ENCODE results near the gene MYD88.

MYD88 gene

DNA sequence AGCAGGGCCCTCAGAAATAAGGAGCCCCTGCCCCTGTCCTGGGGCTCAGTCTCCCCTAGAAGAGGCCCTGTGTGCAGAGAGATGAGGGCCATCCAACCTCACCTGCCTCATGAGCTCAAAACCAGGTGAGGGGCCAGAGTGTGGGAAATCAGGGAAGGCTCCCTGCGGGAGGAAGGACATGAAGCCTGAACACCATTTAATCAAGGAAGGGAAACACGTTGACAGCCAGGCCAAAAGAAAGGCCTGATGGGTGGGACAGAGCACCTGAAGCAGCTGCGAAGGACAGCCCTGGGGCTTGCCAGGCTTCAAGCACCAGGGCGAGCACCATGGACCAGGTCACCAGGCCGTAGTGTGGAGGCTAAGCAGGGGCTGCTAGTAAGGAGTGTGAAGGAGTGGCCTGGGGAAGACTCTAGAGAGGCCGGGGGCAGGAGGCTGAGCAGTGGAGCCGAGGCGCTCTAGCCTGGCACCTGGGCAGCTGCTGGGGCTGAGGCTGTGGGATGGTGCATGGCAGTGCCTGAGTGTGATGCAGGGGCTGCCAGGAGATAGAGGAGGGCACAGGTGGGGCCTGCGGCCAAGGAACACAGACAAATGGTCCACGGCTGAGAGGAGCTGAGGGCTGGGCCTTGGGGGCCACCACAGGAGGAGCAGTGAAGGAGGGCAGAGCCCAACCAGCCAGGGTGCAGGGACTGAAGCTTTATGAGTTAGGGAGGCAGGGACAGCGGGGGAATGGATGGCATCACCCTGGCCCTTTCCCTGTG, 17.6 kb upstream of the MYD88 start:
- Histone ChIP-seq H3K27ac (ENCODE audit: low read depth, low read length) (no peak overlapping the region), H3K4me1 (ENCODE audit: insufficient read depth, low read length) (no peaks in the 10 kb centered on the region), H3K4me3 (ENCODE audit: low read length) (no peak overlapping the region), H3K9me3 (ENCODE audit: insufficient read depth, low read depth, low read length) (no peaks in the 10 kb centered on the region), H3K36me3 (ENCODE audit: insufficient read depth, low read length) (peaks cover 46% of the 10 kb centered on the region), H3K27me3 (ENCODE audit: insufficient read depth, low read length) (no peaks in the 10 kb centered on the region), H3K9ac (ENCODE audit: low read depth, low read length) (no peak overlapping the region)
- 92% methylated on average over 11 of the region's 11 CpGs for WGBS

DNA sequence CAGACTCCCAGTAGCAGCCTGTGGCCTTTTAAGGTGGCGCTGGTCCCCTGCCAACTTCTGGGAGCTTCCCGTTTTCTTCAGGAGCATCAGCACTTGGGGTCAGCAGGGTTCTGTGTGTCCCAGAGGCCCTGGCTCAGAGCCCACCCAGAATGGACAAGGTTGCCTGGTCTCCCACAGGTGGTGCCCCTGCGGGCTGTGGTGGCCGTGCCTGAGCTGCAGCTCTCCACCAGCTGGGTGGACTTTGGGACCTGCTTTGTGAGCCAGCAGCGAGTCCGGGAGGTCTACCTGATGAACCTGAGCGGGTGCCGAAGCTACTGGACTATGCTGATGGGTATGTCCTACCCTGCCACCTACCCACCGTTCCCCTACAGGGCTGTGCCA, 17.0 kb upstream of the MYD88 start:
- peaks cover 51% of the 10 kb centered on the region for H3K36me3 ChIP-seq (ENCODE audit: insufficient read depth, low read length)
- WGBS, result 94% methylated on average over 9 of the region's 9 CpGs
- no peaks in the 10 kb centered on the region for H3K4me1 ChIP-seq (ENCODE audit: insufficient read depth, low read length)
- H3K4me3 ChIP-seq (ENCODE audit: low read length), result no peak overlapping the region
- H3K9me3 ChIP-seq (ENCODE audit: insufficient read depth, low read depth, low read length), result no peaks in the 10 kb centered on the region
- no peak overlapping the region for H3K9ac ChIP-seq (ENCODE audit: low read depth, low read length)
- H3K27ac ChIP-seq (ENCODE audit: low read depth, low read length), result no peak overlapping the region
- H3K27me3 ChIP-seq (ENCODE audit: insufficient read depth, low read length), result no peaks in the 10 kb centered on the region

DNA sequence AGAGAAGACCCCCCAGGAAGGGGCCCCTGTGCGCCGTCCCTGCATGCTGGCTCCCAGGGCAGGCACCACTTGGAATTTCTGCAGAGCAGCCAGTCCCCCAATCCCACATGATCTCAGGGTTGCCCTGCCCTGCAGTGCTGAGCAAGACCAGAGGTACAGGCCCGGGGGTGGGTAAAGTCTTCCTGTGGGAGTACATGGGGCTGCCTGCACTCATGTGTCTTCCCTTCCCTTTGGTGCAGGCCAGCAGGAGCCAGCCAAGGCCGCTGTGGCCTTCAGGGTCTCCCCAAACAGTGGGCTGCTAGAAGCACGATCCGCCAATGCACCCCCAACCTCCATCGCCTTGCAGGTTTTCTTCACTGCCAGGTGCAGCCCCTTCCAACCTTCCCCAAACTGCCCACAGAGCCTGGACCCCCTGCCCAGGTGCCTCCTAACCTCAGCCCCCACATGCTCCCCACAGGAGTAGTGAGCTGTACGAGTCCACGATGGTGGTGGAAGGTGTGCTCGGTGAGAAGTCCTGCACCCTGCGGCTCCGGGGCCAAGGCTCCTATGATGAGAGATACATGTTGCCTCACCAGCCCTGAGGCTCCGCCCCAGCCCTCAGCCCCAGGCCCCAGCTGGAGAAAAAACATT, 16.5 kb upstream of the MYD88 start:
- Histone ChIP-seq H3K36me3 (ENCODE audit: insufficient read depth, low read length) (peaks cover 56% of the 10 kb centered on the region), H3K9ac (ENCODE audit: low read depth, low read length) (no peak overlapping the region), H3K27ac (ENCODE audit: low read depth, low read length) (no peak overlapping the region), H3K9me3 (ENCODE audit: insufficient read depth, low read depth, low read length) (no peaks in the 10 kb centered on the region), H3K27me3 (ENCODE audit: insufficient read depth, low read length) (no peaks in the 10 kb centered on the region), H3K4me3 (ENCODE audit: low read length) (no peak overlapping the region), H3K4me1 (ENCODE audit: insufficient read depth, low read length) (no peaks in the 10 kb centered on the region)
- WGBS, result 94% methylated on average over 13 of the region's 13 CpGs

DNA sequence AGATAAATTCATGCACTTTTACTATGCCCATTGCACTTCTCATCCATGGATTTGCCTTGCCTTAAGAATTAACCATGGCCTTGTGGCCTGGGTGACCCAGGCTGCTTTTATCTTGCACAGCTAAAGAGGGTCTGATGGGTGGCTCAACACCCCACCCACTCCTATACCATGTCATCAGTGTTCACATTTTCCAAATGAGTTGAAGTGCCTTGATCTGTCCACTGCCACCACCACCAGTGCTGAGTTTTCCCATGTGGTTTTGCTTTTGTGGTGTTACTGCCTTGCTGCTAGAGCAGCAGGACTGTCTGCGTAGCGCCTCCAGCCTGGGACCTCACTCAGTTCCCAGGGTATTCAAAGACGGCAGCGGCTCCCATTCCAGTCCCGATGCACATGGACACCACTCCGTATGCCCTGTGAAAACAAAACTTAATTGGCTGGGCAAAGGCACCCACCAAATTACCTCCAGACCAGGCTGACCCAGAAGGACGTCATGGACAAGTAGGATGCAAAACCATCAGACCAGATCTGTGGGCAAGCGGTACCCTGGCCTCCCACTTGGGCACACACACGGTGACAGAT, 15.7 kb upstream of the MYD88 start:
- H3K27ac ChIP-seq (ENCODE audit: low read depth, low read length), result no peak overlapping the region
- no peaks in the 10 kb centered on the region for H3K27me3 ChIP-seq (ENCODE audit: insufficient read depth, low read length)
- 95% methylated on average over 9 of the region's 9 CpGs for WGBS
- peaks cover 65% of the 10 kb centered on the region for H3K36me3 ChIP-seq (ENCODE audit: insufficient read depth, low read length)
- no peak overlapping the region for H3K4me3 ChIP-seq (ENCODE audit: low read length)
- no peaks in the 10 kb centered on the region for H3K4me1 ChIP-seq (ENCODE audit: insufficient read depth, low read length)
- H3K9ac ChIP-seq (ENCODE audit: low read depth, low read length), result no peak overlapping the region
- no peaks in the 10 kb centered on the region for H3K9me3 ChIP-seq (ENCODE audit: insufficient read depth, low read depth, low read length)

DNA sequence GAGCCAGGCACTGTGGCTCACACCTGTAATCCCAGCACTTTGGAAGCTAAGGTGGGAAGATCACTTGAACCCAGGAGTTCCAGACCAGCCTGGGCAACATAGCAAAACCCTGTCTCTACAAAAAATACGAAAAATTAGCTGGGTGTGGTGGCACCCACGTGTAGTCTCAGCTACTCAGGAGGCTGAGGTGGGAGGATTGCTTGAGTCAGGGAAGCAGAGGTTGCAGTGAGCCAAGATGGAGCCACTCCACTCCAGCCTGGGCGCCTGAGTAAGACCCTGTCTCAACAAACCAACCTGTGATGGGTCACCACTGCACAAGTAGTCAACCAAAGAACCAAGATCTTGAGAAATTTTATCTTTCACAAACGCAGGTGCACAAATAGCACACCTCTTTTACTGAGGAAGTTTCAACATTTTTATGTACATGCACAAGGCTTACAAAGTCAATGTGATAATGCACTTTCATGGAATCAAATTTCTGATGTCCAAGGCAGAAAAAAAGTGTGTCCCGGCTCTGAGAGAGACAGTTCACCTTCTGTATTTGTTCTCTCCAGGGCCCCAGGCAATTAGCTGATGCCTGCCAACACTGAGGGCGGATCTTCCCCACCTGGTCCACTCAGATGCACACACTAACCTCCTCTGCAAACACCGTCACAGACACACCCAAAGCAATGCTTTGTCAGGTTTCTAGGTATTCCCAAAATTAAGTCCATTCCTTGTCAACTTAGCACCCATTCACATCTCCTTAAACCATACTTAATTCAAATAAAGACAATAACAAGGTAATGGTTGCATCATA, 13.9 kb upstream of the MYD88 start:
- no peaks in the 10 kb centered on the region for H3K27me3 ChIP-seq (ENCODE audit: insufficient read depth, low read length)
- H3K9ac ChIP-seq (ENCODE audit: low read depth, low read length), result no peak overlapping the region
- no peak overlapping the region for H3K27ac ChIP-seq (ENCODE audit: low read depth, low read length)
- 90% methylated on average over 7 of the region's 7 CpGs for WGBS
- no peaks in the 10 kb centered on the region for H3K4me1 ChIP-seq (ENCODE audit: insufficient read depth, low read length)
- peaks cover 79% of the 10 kb centered on the region for H3K36me3 ChIP-seq (ENCODE audit: insufficient read depth, low read length)
- H3K9me3 ChIP-seq (ENCODE audit: insufficient read depth, low read depth, low read length), result no peaks in the 10 kb centered on the region
- H3K4me3 ChIP-seq (ENCODE audit: low read length), result no peak overlapping the region

DNA sequence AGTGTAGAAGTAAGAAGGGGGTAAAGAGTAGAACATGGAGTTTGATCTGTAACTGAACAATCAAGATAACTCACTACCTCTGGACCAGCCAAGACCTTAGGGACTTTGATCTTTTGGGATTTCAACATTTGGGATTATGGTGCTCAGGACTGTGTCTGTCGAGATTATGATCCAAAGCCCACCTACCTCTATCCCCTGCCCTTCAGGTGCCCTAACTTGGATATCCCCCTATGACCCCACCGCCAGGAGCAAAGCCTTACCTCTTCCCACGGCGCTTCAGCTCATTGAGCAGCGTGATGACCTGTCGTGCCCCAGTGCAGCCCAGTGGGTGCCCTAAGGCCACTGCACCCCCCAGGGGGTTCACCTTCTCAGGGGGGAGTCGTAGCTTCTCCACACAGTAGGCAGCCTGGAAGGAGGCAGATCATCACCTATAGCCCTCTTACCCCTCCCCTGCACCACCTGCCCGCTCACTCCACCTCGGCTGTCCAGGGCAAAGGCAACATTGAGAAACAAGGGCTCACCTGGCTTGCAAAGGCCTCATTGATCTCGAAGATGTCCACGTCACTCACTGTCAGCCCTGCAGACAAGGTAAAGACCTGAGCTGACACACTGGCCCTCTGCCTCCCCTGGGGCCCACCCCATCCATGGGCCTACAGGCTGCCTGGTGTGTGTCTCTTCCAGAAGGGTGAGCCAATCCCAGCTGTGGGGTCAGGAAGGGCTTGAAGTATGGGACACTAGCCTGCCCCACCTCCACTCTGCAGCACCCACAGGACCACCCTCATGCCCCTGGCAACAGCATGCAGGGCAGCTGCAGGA, 12.9 kb upstream of the MYD88 start:
- no peak overlapping the region for H3K9ac ChIP-seq (ENCODE audit: low read depth, low read length)
- H3K4me1 ChIP-seq (ENCODE audit: insufficient read depth, low read length), result no peaks in the 10 kb centered on the region
- H3K27me3 ChIP-seq (ENCODE audit: insufficient read depth, low read length), result no peaks in the 10 kb centered on the region
- H3K36me3 ChIP-seq (ENCODE audit: insufficient read depth, low read length), result peaks cover 84% of the 10 kb centered on the region
- no peak overlapping the region for H3K27ac ChIP-seq (ENCODE audit: low read depth, low read length)
- no peaks in the 10 kb centered on the region for H3K9me3 ChIP-seq (ENCODE audit: insufficient read depth, low read depth, low read length)
- no peak overlapping the region for H3K4me3 ChIP-seq (ENCODE audit: low read length)
- WGBS, result 94% methylated on average over 11 of the region's 11 CpGs

DNA sequence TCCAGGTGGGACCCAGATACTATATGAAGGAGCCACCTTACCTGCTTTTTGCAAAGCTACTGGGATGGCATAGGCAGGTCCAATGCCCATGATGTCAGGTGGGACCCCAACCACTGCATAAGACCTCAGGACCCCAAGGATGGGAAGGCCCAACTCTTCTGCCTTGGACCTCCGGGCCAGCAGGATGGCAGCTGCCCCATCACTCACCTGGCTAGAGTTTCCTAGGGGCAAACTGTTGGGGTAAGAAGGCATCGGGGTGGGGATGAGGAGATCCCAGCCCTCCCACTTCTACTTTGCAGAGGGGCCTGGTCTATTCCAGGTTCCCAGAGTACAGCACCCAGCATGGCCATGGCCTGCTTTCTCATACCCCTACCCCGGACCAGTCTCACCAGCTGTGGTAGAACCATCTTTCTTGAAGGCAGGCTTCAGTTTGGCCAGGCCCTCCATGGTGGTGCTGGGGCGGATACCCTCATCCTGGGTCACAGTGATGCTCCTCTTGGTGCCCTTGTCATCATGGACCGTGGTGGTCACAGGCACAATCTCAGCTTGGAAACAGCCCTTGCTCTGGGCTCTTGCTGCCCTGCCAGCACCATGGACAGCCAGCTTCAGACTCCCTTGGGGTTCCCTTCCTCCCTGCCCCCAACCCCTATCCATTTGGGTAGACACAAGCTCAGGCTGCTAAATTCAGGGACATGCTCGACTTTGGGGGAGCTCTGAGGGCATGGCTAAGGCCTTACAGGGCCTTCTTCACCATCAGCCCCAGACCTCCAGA, 12.2 kb upstream of the MYD88 start:
- H3K36me3 ChIP-seq (ENCODE audit: insufficient read depth, low read length), result peaks cover 91% of the 10 kb centered on the region
- H3K27ac ChIP-seq (ENCODE audit: low read depth, low read length), result no peak overlapping the region
- no peaks in the 10 kb centered on the region for H3K27me3 ChIP-seq (ENCODE audit: insufficient read depth, low read length)
- H3K4me1 ChIP-seq (ENCODE audit: insufficient read depth, low read length), result no peaks in the 10 kb centered on the region
- no peak overlapping the region for H3K4me3 ChIP-seq (ENCODE audit: low read length)
- H3K9ac ChIP-seq (ENCODE audit: low read depth, low read length), result no peak overlapping the region
- no peaks in the 10 kb centered on the region for H3K9me3 ChIP-seq (ENCODE audit: insufficient read depth, low read depth, low read length)
- 94% methylated on average over 6 of the region's 6 CpGs for WGBS

DNA sequence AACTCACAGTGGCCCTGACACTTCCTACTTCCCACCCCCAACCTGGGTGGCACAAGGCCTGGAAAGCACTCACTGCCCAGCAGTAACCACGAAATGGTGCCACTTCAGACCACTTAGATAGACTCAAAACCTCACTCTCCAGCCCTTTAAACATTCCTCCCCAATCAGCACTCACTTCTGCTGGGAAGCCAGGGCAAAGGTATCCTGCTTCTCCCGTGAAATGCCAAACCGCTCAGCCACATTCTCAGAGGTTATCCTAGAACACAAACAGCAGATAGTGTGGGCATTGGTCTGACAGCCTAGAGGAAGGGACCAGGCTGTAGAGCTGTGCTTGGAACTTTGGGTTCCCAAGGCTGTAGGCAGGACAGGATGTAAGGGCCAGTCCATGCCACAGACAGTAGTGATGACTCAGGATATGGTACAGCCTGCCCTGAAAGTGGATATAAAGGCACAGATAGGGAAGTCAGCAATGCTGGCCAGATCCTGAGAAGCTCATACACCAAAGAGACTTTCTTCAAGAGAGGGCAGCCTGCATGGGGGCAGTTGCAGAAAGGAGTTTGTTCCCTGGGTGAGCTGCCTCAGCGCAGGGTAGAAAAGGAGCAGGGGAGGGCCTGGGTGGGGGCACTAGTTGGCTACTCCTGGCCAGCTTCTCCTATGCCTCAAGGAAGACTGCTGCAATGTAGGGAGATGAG, 10.7 kb upstream of the MYD88 start:
- WGBS, result 93% methylated on average over 4 of the region's 4 CpGs
- Histone ChIP-seq H3K36me3 (ENCODE audit: insufficient read depth, low read length) (peaks cover 81% of the 10 kb centered on the region), H3K9ac (ENCODE audit: low read depth, low read length) (no peak overlapping the region)

DNA sequence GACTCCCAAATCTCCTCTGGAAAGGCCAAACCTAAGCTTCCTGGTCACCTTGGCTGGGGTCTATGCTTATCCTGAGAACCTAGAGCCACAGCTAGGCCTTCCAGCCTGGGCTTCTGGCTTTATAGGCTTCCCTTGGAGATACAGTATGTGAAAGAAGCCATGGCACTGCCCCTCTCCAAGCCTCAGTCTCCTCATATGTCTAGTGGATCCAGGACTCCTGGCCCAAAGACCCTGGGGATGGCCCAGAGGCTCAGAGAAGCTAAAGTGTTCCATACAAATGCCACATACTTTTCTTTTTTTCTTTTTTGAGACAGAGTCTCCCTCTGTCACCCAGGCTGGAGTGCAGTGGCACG, 10.2 kb upstream of the MYD88 start:
- Histone ChIP-seq H3K9ac (ENCODE audit: low read depth, low read length) (no peak overlapping the region), H3K4me3 (ENCODE audit: low read length) (no peak overlapping the region), H3K27me3 (ENCODE audit: insufficient read depth, low read length) (no peaks in the 10 kb centered on the region), H3K4me1 (ENCODE audit: insufficient read depth, low read length) (no peaks in the 10 kb centered on the region), H3K9me3 (ENCODE audit: insufficient read depth, low read depth, low read length) (no peaks in the 10 kb centered on the region), H3K27ac (ENCODE audit: low read depth, low read length) (no peak overlapping the region), H3K36me3 (ENCODE audit: insufficient read depth, low read length) (peaks cover 81% of the 10 kb centered on the region)
- WGBS, result 96% methylated on average over 1 of the region's 1 CpG

More for the DNA sequence above, 10.7 kb upstream of the MYD88 start:
- Histone ChIP-seq H3K27ac (ENCODE audit: low read depth, low read length) (no peak overlapping the region), H3K9me3 (ENCODE audit: insufficient read depth, low read depth, low read length) (no peaks in the 10 kb centered on the region), H3K27me3 (ENCODE audit: insufficient read depth, low read length) (no peaks in the 10 kb centered on the region), H3K4me1 (ENCODE audit: insufficient read depth, low read length) (no peaks in the 10 kb centered on the region), H3K4me3 (ENCODE audit: low read length) (no peak overlapping the region)

DNA sequence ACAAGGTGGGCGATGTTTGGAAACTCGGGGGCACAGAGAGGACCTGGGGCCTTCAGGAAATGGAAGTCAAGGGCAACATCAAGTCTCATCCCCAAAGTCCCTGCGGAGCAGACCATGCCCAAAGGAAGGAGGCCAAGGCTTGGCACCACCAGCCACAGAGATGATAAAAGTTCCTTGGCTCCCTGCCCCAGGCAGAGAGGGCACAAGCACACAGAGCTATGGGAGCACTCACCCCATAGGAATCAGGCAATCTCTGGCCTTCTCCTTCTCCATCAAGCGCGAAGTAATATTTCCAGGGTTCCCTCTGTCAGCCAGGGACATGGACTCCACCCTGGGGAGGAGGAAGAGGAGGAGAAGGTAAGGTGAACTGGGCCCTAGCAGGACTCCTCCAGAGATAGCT, 9.4 kb upstream of the MYD88 start:
- no peaks in the 10 kb centered on the region for H3K4me1 ChIP-seq (ENCODE audit: insufficient read depth, low read length)
- H3K27me3 ChIP-seq (ENCODE audit: insufficient read depth, low read length), result no peaks in the 10 kb centered on the region
- no peak overlapping the region for H3K27ac ChIP-seq (ENCODE audit: low read depth, low read length)
- no peaks in the 10 kb centered on the region for H3K9me3 ChIP-seq (ENCODE audit: insufficient read depth, low read depth, low read length)
- no peak overlapping the region for H3K9ac ChIP-seq (ENCODE audit: low read depth, low read length)
- H3K4me3 ChIP-seq (ENCODE audit: low read length), result no peak overlapping the region
- H3K36me3 ChIP-seq (ENCODE audit: insufficient read depth, low read length), result peaks cover 85% of the 10 kb centered on the region
- WGBS, result 94% methylated on average over 5 of the region's 5 CpGs

Data from HUES64 (cell line).